ENCODE data around the gene SMAD9.

Gene SMAD9

GRCh38 chr13:36872621-36873020, 47.4 kb downstream of the SMAD9 start:
- Histone ChIP-seq H3K9me2 (replicated peaks; ENCODE audit: insufficient read depth, low read length) (no peaks in the 10 kb centered on the region), H3K4me2 (ENCODE audit: low read depth, low read length, poor library complexity, severe bottlenecking) (no peak overlapping the region), H3K4me3 (ENCODE audit: insufficient read depth, low read length, poor library complexity, severe bottlenecking) (no peak overlapping the region), H4K20me1 (ENCODE audit: low read depth, low read length) (no peaks in the 10 kb centered on the region), H3K79me2 (ENCODE audit: insufficient read depth, low read length) (no peaks in the 10 kb centered on the region), H3K9ac (ENCODE audit: low read length) (no peak overlapping the region), H3K36me3 (ENCODE audit: low read length) (no peaks in the 10 kb centered on the region), H3K27ac (ENCODE audit: low read depth, low read length) (no peak overlapping the region), H2AFZ (ENCODE audit: low read depth, low read length, severe bottlenecking) (no peak overlapping the region), H3K9me3 (ENCODE audit: insufficient read depth, low read length) (no peaks in the 10 kb centered on the region), H3F3A (ENCODE audit: insufficient read depth) (no peaks in the 10 kb centered on the region), H3K27me3 (ENCODE audit: low read length) (no peaks in the 10 kb centered on the region)
- no peak for TF ChIP-seq EZH2phosphoT487 (conservative IDR thresholded peaks at IDR 0.05; ENCODE audit: low read length)
- TF ChIP-seq CTCF (IDR thresholded peaks at IDR 0.05; ENCODE audit: insufficient read depth, low read length, poor library complexity, severe bottlenecking): no peak

GRCh38 chr13:36870050-36870692, 49.9 kb downstream of the SMAD9 start:
- no peak overlapping the region for H3K4me2 ChIP-seq (ENCODE audit: low read depth, low read length, poor library complexity, severe bottlenecking)
- no peaks in the 10 kb centered on the region for H4K20me1 ChIP-seq (ENCODE audit: low read depth, low read length)
- H3K9ac ChIP-seq (ENCODE audit: low read length): no peak overlapping the region
- no peaks in the 10 kb centered on the region for H3K27me3 ChIP-seq (ENCODE audit: low read length)
- H2AFZ ChIP-seq (ENCODE audit: low read depth, low read length, severe bottlenecking): no peak overlapping the region
- no peaks in the 10 kb centered on the region for H3K9me3 ChIP-seq (ENCODE audit: insufficient read depth, low read length)
- no peaks in the 10 kb centered on the region for H3K36me3 ChIP-seq (ENCODE audit: low read length)
- no peaks in the 10 kb centered on the region for H3K9me2 ChIP-seq (replicated peaks; ENCODE audit: insufficient read depth, low read length)
- H3K27ac ChIP-seq (ENCODE audit: low read depth, low read length): no peak overlapping the region
- no peak overlapping the region for H3K4me3 ChIP-seq (ENCODE audit: insufficient read depth, low read length, poor library complexity, severe bottlenecking)
- H3K79me2 ChIP-seq (ENCODE audit: insufficient read depth, low read length): no peaks in the 10 kb centered on the region
- no peaks in the 10 kb centered on the region for H3F3A ChIP-seq (ENCODE audit: insufficient read depth)
- no peak for TF ChIP-seq EZH2phosphoT487 (conservative IDR thresholded peaks at IDR 0.05; ENCODE audit: low read length)
- TF ChIP-seq CTCF (IDR thresholded peaks at IDR 0.05; ENCODE audit: insufficient read depth, low read length, poor library complexity, severe bottlenecking): no peak

- Histone ChIP-seq H3K27me3 (ENCODE audit: low read length) (no peaks in the 10 kb centered on the region), H2AFZ (ENCODE audit: low read depth, low read length, severe bottlenecking) (no peak overlapping the region), H4K20me1 (ENCODE audit: low read depth, low read length) (no peaks in the 10 kb centered on the region), H3K9me2 (replicated peaks; ENCODE audit: insufficient read depth, low read length) (no peaks in the 10 kb centered on the region), H3K27ac (ENCODE audit: low read depth, low read length) (no peak overlapping the region), H3K36me3 (ENCODE audit: low read length) (no peaks in the 10 kb centered on the region), H3K9me3 (ENCODE audit: insufficient read depth, low read length) (no peaks in the 10 kb centered on the region), H3K79me2 (ENCODE audit: insufficient read depth, low read length) (no peaks in the 10 kb centered on the region), H3K4me3 (ENCODE audit: insufficient read depth, low read length, poor library complexity, severe bottlenecking) (no peak overlapping the region), H3K9ac (ENCODE audit: low read length) (no peak overlapping the region), H3F3A (ENCODE audit: insufficient read depth) (no peaks in the 10 kb centered on the region), H3K4me2 (ENCODE audit: low read depth, low read length, poor library complexity, severe bottlenecking) (no peak overlapping the region)
- TF ChIP-seq CTCF (IDR thresholded peaks at IDR 0.05; ENCODE audit: insufficient read depth, low read length, poor library complexity, severe bottlenecking): no peak
Measured at GRCh38 chr13:36866232-36866631, 53.8 kb downstream of the SMAD9 start.

All from SU-DHL-6 (cell line).